Pancreas (tissue), 10 donors: ENCODE measurements around the gene DIMT1. TPM values are rescaled to one million over a fixed set of nuclear protein-coding genes. Genes with fewer than 3 reads are reported as not detected.

Experiments
- ATAC-seq, 4 donors: fragments of 200-7000 bp; cut with Tn5 transposase; one replicate each; pipeline versions ENCODE4 v1.8.0 to v1.9.1; 2020; ENCODE audit warnings: mild to moderate bottlenecking in 4 of 4, moderate library complexity in 4 of 4
- DNase-seq, 6 donors: peaks; one replicate each; pipeline ENCODE4 v3.0.0-alpha.2; 2020
- FAIRE-seq: peaks from 2 replicates; lab custom pipeline; 2012; peaks lifted over from hg19 to GRCh38; lab: Jason Lieb, UNC
- H3K27ac ChIP-seq, 4 donors: fragments of 200-600 bp; sonication (generic); 1 replicate in 3 of 4; 2 replicates in 1 of 4; pipeline versions ENCODE4 v1.5.0 to v1.8.0; 2020
- H3K27me3 ChIP-seq, 4 donors: fragments of 200-600 bp; one replicate each; pipeline ENCODE4 v1.8.0; 2021
- H3K36me3 ChIP-seq, 3 donors: fragments of 200-600 bp; sonication (generic) in 1 of 3; one replicate each; pipeline versions ENCODE4 v1.5.0 to v1.8.0; 2020 to 2021
- H3K4me1 ChIP-seq, 3 donors: fragments of 200-600 bp; one replicate each; pipeline ENCODE4 v1.8.0; 2021
- H3K4me3 ChIP-seq, 4 donors: fragments of 200-600 bp; sonication (generic) in 2 of 4; one replicate each; pipeline versions ENCODE4 v1.5.0 to v1.8.0; 2020 to 2021
- H3K9me3 ChIP-seq, 4 donors: fragments of 200-600 bp; one replicate each; pipeline ENCODE4 v1.8.0; 2021
- WGBS, 2 donors: extraction: QIAGEN DNeasy Blood & Tissue Kit; methylation state at CpG; one replicate each; pipeline ENCODE4 v1.1.7; 2013; 5-methylcytosine and 5-hydroxymethylcytosine counted together
- intact Hi-C, 3 donors: fragments of 100-400 bp; cut with DNase I; formaldehyde crosslinking; loops; one replicate each; pipeline versions ENCODE4 v1.11.1 to v1.14.2; 2022
- polyA plus RNA-seq, 2 donors: library from polyadenylated mRNA; stranded (reverse); fragments of 200-250 nt; gene quantifications; one replicate each; pipeline ENCODE4 v1.2.3, GENCODE V29; 2013
- total RNA-seq, 6 donors: library from RNA; stranded (reverse); fragmentation: NEBNext Ultra II Directional in 4 of 6; extraction: Animal tissue kit (Norgen Biotek cat#: 25700) in 4 of 6; gene quantifications; one replicate each; pipeline versions ENCODE4 v1.2.1 to v1.2.4, GENCODE V29; 2021 to 2023
- TF ChIP-seq, protein P1 (sequence below), 4 donors: fragments of 200-600 bp; sonication (generic) in 3 of 4; IDR thresholded peaks; one replicate each; pipeline versions ENCODE4 v1.5.0 to v1.8.0; 2021; ENCODE audit warnings: antibody characterized with exemption in 4 of 4
- donor health status: healthy with polysubstance abuse.
- donor health status: DM: no; HTN: no; CAD: no; lungs with moderate emphysema.
- donor health status: DM: no; HTN: no; CAD: no.
- donor health status: control.
- donor health status: control.
- donor health status: Bipolar disorder and iron deficiency.
- donor health status: DM: yes; HTN: yes; CAD: no.
- donor health status: DM: no; HTN: no; CAD: no.
- donor health status: DM: no; HTN: no; CAD: no.
- donor health status: DM: yes; HTN: yes; CAD: no.

The DIMT1 gene
- total and polyA plus RNA-seq, 8 donors = 8.0 to 26.3 (median 12.1) TPM

DNA sequence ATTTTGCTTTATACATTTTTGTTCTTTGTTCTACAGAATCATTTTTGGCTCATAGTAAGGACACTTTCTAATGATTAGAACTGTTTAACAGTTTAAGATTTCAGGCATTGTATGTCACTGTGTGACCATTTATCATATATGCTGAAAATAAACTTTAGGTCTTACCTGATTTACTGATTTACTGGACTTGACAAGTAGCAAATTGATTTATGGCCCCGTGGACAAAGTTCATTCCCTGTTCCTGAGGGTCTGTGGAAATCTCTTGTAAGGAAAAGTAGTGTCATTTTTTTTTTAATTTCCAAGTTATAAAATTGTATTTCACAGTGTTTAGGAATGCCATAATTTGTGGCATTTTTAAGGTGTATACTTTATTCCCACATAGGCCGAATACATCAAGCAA is 57.0 kb downstream of the DIMT1 start:
- 79 to 80% methylated on average over 2 of the region's 2 CpGs for WGBS, 2 donors
- H3K4me1 ChIP-seq = peaks cover 0 to 3% (median 0%) of the 10 kb centered on the region in 3 donors
- TF ChIP-seq, protein P1, sequence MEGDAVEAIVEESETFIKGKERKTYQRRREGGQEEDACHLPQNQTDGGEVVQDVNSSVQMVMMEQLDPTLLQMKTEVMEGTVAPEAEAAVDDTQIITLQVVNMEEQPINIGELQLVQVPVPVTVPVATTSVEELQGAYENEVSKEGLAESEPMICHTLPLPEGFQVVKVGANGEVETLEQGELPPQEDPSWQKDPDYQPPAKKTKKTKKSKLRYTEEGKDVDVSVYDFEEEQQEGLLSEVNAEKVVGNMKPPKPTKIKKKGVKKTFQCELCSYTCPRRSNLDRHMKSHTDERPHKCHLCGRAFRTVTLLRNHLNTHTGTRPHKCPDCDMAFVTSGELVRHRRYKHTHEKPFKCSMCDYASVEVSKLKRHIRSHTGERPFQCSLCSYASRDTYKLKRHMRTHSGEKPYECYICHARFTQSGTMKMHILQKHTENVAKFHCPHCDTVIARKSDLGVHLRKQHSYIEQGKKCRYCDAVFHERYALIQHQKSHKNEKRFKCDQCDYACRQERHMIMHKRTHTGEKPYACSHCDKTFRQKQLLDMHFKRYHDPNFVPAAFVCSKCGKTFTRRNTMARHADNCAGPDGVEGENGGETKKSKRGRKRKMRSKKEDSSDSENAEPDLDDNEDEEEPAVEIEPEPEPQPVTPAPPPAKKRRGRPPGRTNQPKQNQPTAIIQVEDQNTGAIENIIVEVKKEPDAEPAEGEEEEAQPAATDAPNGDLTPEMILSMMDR (IDR thresholded peaks at IDR 0.05) = no peak
- intact Hi-C loops = no loop called here
- H3K27me3 ChIP-seq = no peaks in the 10 kb centered on the region
- no peak overlapping the region for H3K4me3 ChIP-seq
- peaks cover 0 to 3% (median 0%) of the 10 kb centered on the region in 3 donors for H3K36me3 ChIP-seq
- DNase-seq = no peak
- ATAC-seq = no peak
- FAIRE-seq = no peak
- no peaks in the 10 kb centered on the region for H3K9me3 ChIP-seq
- H3K27ac ChIP-seq = no peak overlapping the region

DNA sequence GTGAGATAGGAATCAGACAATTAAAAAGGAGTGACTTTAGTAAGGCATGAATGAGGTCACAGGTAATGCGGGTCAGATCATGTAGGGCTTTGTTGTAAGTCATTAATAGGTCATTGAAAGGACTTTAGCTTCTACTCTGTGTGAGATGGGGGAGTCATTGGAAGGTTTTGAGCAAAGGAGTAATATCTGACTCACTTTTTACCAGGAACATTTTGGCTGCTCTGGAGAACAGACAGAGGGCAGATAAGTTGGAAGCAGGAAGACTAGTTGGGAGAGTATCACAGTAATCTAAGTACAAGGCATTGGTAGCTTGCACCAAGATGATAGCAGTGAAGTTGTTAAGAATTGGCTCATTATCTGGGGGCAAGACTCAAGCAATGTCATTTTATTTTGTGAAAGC is 60.3 kb downstream of the DIMT1 start:
- H3K27ac ChIP-seq = no peak overlapping the region

DNA sequence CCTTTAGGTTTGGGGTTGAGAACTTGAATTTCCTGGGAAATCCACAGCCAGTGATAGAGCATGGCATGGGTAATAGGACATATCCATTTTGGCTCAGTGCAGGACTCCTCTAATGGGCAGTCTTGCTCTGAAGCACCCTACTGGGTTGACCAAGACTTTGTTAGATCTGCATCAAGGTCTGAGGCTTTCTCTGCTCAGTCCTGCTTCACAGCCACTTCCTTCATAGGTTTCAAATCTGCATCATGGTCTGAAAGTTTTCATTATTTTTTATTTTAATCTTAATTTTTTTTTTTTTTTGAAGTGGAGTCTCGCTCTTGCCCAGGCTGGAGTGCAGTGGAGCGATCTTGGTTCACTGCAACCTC is 61.2 kb downstream of the DIMT1 start:
- H3K27me3 ChIP-seq = no peaks in the 10 kb centered on the region
- 96 to 97% methylated on average over 2 of the region's 2 CpGs for WGBS, 2 donors
- H3K27ac ChIP-seq = no peak overlapping the region
- intact Hi-C loops = no loop called here
- H3K9me3 ChIP-seq = no peaks in the 10 kb centered on the region
- DNase-seq (no peak), FAIRE-seq (no peak), ATAC-seq (no peak)
- H3K36me3 ChIP-seq = no peaks in the 10 kb centered on the region
- no peaks in the 10 kb centered on the region for H3K4me1 ChIP-seq
- TF ChIP-seq, protein P1 (IDR thresholded peaks at IDR 0.05) = no peak
- no peak overlapping the region for H3K4me3 ChIP-seq

More for the DNA sequence above, 60.3 kb downstream of the DIMT1 start:
- Histone ChIP-seq H3K36me3 (no peaks in the 10 kb centered on the region), H3K4me1 (peaks cover 0 to 3% (median 0%) of the 10 kb centered on the region in 3 donors), H3K9me3 (no peaks in the 10 kb centered on the region), H3K27me3 (no peaks in the 10 kb centered on the region), H3K4me3 (no peak overlapping the region)
- TF ChIP-seq, protein P1 (IDR thresholded peaks at IDR 0.05) = no peak
- ATAC-seq (no peak), FAIRE-seq (no peak), DNase-seq (no peak)
- intact Hi-C loops = no loop called here
- WGBS, 2 donors = 97 to 100% methylated on average over 1 of the region's 1 CpG

DNA sequence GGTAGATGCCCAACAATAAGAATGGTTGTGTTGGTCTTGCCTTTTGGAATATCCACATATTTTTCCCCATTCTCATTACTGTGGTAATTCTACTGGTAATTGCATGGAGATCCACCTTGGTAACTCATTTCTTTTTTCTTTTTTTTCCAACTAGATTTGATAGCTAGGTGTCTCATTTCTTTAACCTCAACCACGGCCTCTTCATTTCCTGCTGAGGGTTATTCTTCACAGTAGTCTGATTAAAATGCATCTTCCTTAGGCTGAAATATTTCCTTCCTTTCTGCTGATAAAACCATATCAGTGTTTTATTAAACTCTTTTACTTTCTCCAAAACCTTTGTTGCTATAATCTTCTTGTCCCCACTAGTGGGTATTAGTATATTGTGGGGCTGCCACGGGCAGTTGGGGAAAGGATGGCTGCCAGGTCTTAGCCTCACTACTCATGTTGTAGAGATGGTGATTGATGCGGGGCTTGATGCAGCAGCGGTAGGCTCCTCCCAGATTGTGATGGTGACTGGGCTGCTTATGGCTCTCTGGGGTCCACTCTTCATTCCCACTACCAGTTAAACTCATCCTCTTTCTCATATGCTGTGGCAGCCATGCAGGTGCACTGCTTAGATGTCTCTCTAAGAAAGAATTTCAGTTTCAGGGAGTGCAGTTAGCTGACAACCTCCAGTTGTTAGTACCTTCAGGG is 61.8 kb downstream of the DIMT1 start:
- Histone ChIP-seq H3K27me3 (no peaks in the 10 kb centered on the region), H3K4me3 (no peak overlapping the region), H3K9me3 (no peaks in the 10 kb centered on the region), H3K36me3 (no peaks in the 10 kb centered on the region), H3K4me1 (no peaks in the 10 kb centered on the region), H3K27ac (no peak overlapping the region)
- TF ChIP-seq, protein P1 (IDR thresholded peaks at IDR 0.05) = no peak
- ATAC-seq (no peak), FAIRE-seq (no peak), DNase-seq (peak in 1 of 6 donors; percentile 21)
- WGBS, 2 donors = 94 to 98% methylated on average over 4 of the region's 4 CpGs
- intact Hi-C loops = no loop called here

DNA sequence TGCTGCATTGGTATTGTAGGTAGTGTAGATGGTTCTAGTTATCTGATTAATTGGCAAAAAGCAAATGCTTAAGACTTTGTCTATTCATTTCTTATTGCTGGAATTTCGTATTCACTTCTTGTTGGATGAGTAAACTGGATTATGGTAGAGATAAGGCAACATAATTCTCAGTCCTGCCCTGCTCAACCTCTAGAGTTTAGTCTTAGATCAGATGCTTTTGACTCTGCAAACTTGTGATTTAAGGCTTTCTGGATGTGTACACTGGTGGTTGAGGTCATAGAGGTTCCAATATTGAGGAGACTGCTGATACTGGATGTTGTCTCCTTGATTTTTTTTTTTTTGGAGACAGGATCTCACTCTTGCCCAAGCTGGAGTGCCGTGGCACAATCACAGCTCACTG is 62.7 kb downstream of the DIMT1 start:
- no peak for DNase-seq
- WGBS, 2 donors = 97 to 98% methylated on average over 2 of the region's 2 CpGs
- FAIRE-seq = no peak

More for the DNA sequence above, 62.7 kb downstream of the DIMT1 start:
- no peaks in the 10 kb centered on the region for H3K36me3 ChIP-seq
- intact Hi-C loops = no loop called here
- H3K27me3 ChIP-seq = no peaks in the 10 kb centered on the region
- TF ChIP-seq, protein P1 (IDR thresholded peaks at IDR 0.05) = no peak
- no peak for ATAC-seq
- no peaks in the 10 kb centered on the region for H3K4me1 ChIP-seq
- H3K4me3 ChIP-seq = no peak overlapping the region
- no peaks in the 10 kb centered on the region for H3K9me3 ChIP-seq
- H3K27ac ChIP-seq = no peak overlapping the region
